ENCODE measurements around the gene CCDC116. TPM values are rescaled to one million over a fixed set of nuclear protein-coding genes. Genes with fewer than 3 reads are reported as not detected.
"Not testable (repeated sequence)": the region's sequence is repeated elsewhere in the genome, so short reads cannot be mapped to it uniquely, and the experiment has no call there.

Gene CCDC116
- total RNA-seq, 1 donor from 2014 or later = under 0.01 TPM

DNA sequence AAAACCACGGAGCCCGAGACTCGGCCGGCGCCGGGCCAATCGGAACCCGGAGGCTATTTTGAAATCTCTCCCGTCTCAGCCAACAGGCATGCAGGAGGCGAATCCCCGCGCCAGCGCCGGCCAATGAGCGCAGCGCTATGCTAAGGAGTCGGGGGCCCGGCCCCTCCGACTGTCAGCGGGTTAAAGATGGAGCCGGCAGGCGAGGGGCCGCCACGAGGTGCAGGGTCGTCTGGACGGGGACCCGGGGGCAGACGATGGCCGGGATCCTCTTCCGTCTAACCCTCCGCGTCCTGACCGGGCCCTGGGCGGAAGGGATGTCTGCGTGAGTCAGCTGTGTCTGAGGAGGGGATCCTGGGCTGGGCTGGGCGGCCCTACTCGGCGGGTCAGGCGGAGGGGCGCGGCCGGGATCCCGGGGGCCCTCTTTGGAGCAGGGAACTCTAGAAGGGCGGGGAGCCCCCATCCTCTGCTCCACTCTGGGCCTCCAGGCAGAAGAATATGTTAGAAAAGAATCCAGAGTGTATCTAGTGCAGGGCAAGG is 19.5 kb downstream of the CCDC116 start:
- DNase-seq (ENCODE audit: low read depth in 2 of 2) = peak in 1 of 2 donors; percentile 90

DNA sequence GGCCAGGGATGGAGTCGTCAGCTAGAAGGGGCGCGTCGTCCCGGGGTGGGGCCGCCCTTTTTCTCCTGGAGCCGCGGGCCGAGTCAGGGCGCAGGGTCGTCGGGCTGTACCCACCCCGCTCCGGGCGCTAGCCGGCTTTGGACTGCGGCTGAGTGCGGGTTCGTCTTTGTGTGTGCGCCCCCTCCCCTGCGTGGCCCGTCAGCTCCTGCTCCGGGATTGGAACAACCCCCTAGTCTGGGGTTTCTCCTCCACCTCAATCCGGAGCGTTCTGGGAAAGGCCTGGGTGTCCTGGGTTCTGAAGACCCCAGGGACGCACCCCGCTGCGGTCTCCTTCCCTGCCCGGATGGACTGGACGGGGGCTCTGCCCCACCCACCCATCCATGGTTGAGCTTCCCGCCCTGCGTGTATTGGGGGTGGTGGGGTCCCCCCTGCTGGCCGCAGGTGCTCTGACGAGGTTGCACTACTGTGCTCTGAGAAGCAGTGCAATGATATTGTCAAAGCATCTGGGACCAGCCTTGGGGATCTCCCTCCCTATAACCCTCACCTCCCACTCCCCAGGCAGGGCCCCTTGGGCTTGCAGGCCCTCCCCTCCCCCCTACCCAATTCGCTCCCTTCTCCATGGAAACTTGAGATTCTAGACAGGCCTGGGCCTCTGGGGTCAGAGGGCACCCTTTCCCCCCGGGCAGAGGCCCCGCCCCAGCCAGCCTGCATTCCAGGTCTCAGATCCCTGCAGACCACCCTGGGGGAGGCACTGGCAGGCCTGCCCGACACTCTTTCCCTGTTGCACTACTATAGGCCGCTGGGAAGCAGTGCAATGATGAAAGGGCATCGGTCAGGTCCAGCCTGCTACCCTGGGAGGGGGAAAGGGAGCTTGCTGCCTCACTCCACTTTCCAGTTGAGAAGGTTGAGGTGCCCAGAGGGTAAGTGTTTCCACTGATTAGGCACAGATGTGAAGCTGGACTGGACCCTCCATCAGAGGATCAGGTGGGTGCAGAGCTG is 20.3 kb downstream of the CCDC116 start:
- no peak for DNase-seq (ENCODE audit: low read depth in 2 of 2)

GRCh38 chr22:21657020-21657359 is 24.4 kb downstream of the CCDC116 start:
- DNase-seq (ENCODE audit: low read depth in 2 of 2) = no peak

DNA sequence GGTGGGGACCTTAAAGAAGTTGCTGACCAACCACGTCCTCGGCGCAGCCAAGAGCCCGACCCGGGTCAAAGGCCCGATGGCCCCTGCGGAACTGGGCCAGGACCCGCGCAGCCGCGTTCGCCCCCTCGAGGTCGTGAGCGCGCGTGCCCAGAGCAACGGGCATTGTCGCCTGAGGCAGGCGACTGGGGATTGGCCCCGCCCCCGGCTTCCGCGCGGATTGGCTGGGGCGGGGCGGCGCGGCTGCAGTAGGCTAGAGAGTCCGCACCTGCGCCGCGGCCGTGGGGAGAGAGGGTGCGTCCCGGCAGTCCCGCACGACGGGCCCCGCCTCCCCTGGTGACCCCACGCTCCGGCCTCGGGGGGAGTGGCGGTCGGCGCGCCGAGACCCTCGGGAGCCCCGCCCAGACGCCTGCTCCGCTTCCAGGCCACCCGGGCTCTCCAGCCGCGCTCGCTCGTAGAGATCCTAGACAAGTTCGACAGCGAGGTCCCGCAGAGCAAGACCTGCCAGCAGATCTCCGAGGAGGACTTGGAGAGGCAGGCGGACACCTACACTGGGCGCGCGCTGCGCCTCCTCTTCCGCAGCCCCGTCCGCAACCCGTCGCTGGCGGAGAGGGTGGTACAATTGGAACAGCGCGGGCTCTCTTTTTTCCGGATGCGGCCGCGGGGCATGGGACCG is 24.9 kb downstream of the CCDC116 start:
- DNase-seq (ENCODE audit: low read depth in 2 of 2) = peak in 1 of 2 donors; percentile 76

DNA sequence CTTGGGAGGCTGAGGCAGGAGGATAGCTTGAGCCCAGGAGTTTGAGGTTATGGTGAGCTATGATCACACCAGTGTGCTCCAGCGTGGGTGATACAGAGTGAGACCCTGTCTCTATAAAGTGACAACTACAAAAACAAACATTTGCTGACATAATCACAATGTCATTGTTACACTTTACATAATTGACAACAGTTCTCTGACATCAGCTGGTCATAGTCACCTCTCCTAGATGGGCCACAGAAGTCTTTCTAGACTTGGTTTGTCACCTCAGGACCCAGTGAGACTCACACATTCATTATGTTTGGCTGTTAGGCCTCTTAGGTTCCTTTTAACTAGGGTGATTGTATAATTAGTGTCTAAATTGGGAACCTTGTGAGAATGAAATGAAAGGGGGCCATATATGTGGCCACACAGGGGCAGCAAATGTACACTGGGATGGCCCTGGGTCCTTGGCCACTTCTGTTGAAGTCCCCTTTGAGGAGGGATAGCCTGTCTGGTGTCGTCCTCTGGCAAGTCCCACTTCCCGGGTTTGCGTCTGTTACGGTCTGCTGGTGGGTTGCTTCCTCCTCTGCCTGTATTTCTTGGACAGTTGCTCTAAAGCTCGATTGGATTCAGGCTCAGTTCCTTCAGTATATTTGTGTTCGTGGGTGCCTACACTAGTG is 27.4 kb downstream of the CCDC116 start:
- DNase-seq (ENCODE audit: low read depth in 2 of 2) = no peak

DNA sequence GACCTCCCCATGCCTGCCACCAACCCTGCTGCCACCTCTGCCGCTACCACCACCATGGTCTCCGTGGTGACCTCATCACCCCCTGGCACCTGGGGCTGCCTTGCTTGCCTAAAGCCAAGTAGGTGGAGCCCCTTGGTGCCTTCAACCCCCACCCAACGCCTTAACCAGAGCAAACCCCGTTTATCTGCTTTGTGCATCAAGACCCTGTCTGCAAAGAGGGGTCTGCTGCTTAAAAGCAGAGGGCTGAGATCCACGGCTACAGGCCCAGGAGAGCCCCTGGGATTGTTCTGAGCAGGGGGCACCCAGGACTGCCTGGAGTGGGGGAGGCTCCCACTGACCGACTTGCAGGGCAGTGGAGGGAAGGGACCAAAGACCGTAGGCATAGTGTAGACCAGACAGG is 28.3 kb downstream of the CCDC116 start:
- no peak for DNase-seq (ENCODE audit: low read depth in 2 of 2)

GRCh38 chr22:21661991-21662390 is 29.4 kb downstream of the CCDC116 start:
- no peak for DNase-seq (ENCODE audit: low read depth in 2 of 2)

GRCh38 chr22:21663738-21664137 is 31.2 kb downstream of the CCDC116 start:
- DNase-seq (ENCODE audit: low read depth in 2 of 2) = no peak

DNA sequence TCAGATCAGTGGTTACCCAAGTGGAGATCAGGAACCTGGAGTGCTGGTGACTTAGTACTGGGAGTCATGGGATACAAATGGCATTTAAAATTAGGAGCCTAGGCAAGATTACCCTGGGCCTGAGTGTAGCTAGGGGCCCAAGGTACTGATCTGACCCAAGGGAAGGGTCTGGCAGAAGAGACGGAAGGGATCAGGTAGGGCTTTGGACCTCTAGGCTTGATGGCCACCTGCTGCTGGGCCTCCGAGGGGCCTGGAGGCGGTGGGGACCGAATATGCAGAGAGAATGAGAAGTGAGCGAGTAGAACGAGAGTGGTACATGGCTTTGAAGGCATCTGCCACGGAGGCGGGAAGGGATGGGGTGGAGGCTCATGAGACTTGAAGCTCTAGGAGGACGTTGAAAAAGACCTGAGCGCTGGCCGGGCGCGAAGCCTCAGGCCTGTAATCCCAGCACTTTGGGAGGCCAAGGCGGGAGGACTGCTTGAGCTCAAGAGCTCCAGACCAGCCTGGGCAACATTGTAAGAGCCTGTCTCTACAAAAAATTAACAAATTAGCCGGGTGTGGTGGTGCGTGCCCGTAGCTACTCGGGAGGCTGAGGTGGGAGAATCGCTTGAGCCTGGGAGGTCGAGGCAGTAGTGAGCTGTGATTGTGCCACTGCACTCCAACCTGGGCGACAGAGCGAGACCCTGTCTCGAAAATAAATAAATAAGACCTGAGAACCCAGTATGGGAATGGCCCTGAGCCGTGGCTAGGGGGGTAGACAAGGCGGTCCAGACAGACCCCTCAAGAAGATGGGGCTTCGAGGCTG is 32.7 kb downstream of the CCDC116 start:
- DNase-seq (ENCODE audit: low read depth in 2 of 2) = no peak

DNA sequence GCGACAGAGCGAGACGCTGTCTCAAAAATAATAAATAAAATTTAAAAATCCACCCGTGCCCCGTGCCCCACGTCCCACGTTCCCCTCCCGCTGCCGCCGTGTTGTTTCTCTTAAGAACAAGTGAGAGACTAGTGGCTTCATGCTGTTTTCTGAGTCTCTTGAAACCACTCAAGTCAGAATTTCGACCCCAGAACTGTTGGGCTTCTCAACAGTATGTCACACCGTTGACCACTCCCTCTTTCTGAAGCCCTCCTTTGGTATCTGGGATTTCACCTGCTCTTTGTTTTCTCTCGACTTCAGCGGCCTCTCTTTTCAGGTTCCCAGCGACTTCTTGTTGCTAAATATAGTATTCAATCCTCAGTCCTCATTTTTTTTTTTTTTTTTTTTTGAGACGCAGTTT is 34.2 kb downstream of the CCDC116 start:
- no peak for DNase-seq (ENCODE audit: low read depth in 2 of 2)

DNA sequence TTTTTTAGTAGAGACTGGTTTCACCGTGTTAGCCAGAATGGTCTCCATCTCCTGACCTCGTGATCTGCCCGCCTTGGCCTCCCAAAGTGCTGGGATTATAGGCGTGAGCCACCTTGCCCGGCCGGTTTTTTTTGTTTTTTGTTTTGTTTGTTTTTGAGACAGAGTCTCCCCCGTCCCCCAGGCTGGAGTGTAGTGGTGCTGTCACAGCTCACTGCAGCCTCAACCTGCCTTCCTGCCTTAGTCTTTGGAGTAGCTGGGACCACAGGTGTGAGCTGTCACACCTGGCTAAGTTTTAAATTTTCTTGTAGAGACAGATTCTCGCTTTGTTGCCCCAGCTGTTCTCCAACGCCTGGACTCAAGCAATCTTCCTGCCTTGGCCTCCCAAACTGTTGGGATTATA is 36.5 kb downstream of the CCDC116 start:
- DNase-seq (ENCODE audit: low read depth in 2 of 2) = no peak

DNA sequence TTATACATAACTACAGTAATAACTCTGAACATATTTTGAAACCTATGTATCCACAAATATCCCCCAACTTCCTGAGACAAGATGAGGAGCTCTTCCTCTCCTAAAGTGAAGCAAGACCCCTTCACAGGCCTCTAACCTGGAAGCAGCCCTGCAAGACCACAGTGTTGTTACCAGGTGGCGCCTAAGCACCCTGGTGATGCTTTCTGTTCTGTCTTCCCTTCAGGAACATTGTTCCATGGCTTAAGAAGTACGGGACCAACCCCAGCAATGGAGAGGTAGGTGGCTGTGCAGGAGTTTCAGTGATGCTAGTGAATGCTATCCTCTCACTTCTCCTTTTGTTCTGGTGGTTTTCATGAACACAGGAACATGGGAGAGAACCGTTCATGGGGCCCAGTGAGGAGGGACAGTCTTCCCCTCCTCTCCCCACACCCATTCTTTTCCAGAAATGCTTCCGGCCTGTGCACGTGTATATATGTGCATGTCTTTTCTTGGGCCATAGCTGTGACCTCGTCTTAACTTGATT is 39.6 kb downstream of the CCDC116 start:
- no peak for DNase-seq (ENCODE audit: low read depth in 2 of 2)

- DNase-seq (ENCODE audit: low read depth in 2 of 2) = no peak
These were observed 41.2 kb downstream of the CCDC116 start for GRCh38 chr22:21673534-21674321.

- no peak for DNase-seq (ENCODE audit: low read depth in 2 of 2)
These were observed 42.2 kb downstream of the CCDC116 start for GRCh38 chr22:21674638-21675245.

DNA sequence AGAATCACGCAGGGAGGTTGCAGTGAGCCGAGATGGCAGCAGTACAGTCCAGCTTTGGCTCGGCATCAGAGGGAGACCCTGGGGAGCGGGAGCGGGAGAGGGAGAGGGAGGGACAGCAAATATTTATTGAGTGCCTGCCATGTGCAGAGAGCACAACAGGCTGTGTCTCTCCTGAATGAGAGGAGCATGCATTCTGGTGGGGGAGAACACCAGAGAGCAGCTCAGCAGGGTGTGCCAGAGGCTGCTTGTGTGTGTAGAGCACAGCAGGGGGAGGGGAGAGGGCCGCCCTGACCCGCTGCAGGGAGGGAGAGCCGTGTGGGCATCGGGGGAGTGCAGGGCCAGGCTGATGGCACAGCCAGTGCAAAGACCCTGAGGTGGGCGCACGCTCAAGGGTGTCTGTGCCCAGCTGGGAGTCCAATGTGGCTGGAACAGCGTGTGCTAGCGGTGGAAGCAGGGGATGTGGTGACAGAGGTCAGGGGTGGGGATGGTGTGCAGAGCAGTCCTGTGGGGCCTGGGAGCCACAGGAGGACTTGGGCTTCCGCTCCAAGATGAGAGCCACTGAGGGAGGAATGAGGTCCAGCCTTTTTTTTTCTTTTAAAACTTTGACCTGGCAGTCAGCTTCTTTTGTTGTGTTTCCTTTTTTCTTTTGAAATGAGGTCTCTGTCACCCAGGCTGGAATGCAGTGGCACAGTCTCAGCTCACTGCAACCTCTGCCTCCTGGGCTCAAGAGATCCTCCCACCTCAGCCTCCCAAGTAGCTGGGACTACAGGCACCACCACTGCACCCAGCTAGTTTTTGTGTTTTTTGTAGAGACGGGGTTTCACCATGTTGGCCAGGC is 45.3 kb downstream of the CCDC116 start:
- DNase-seq (ENCODE audit: low read depth in 2 of 2) = no peak

DNA sequence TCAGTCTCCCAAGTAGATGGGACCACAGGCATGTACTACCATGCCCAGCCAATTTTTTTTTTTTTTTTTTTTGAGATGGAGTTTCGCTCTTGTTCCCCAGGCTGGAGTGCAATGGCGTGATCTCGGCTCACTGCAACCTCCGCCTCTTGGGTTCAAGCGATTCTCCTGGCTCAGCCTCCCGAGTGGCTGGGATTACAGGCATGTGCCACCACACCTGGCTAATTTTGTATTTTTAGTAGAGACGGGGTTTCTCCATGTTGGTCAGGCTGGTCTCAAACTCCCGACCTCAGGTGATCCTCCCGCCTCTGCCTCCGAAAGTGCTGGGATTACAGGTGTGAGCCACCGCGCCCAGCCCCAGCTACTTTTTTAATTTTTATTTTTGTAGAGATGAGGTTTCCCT is 46.3 kb downstream of the CCDC116 start:
- DNase-seq (ENCODE audit: low read depth in 2 of 2) = not testable (repeated sequence)

GRCh38 chr22:21679383-21679782 is 46.8 kb downstream of the CCDC116 start:
- DNase-seq (ENCODE audit: low read depth in 2 of 2) = no peak

GRCh38 chr22:21680830-21681565 is 48.4 kb downstream of the CCDC116 start:
- no peak for DNase-seq (ENCODE audit: low read depth in 2 of 2)

Measured in dermis microvascular lymphatic vessel endothelial cell (primary cell).